ENCODE results near the gene LPCAT2. TPM values are rescaled to one million over a fixed set of nuclear protein-coding genes. Genes with fewer than 3 reads are reported as not detected.

Gene LPCAT2
- total and polyA plus RNA-seq, 2 experiments from 2014 or later: 6.4 to 9.5 TPM

GRCh38 chr16:55498101-55498500 is 10.8 kb upstream of the LPCAT2 start:
- TF ChIP-seq EZH2 (IDR thresholded peaks at IDR 0.05; ENCODE audit: borderline replicate concordance) (no peak), CTCF (IDR thresholded peaks at IDR 0.05; ENCODE audit: poor library complexity) (no peak), EZH2phosphoT487 (IDR thresholded peaks at IDR 0.05; ENCODE audit: low read depth, severe bottlenecking, unreplicated experiment) (no peak)
- Histone ChIP-seq H3K36me3 (replicated peaks; ENCODE audit: insufficient read depth, low read depth) (no peaks in the 10 kb centered on the region), H3K27me3 (no peaks in the 10 kb centered on the region), H3K79me2 (no peaks in the 10 kb centered on the region), H3K9me3 (ENCODE audit: low read depth) (no peaks in the 10 kb centered on the region), H3K4me3 (no peak overlapping the region), H3K4me1 (ENCODE audit: insufficient read depth) (peaks cover 37% of the 10 kb centered on the region), H3K4me2 (no peak overlapping the region), H3K9me2 (replicated peaks; ENCODE audit: insufficient read depth) (no peaks in the 10 kb centered on the region), H4K20me1 (ENCODE audit: insufficient read depth, poor library complexity, severe bottlenecking) (no peaks in the 10 kb centered on the region), H3K27ac (no peak overlapping the region), H2AFZ (no peak overlapping the region)
- DNase-seq (ENCODE audit: low spot score): no peak
- 85% methylated on average over 6 of the region's 6 CpGs for WGBS (ENCODE audit: low lambda C conversion rate, missing lambda C conversion rate)

GRCh38 chr16:55499281-55499680 is 9.6 kb upstream of the LPCAT2 start:
- H3K9me2 ChIP-seq (replicated peaks; ENCODE audit: insufficient read depth): no peaks in the 10 kb centered on the region
- no peak for DNase-seq (ENCODE audit: low spot score)
- WGBS (ENCODE audit: low lambda C conversion rate, missing lambda C conversion rate): 60% methylated on average over 3 of the region's 3 CpGs
- no peak overlapping the region for H2AFZ ChIP-seq
- H3K4me3 ChIP-seq: no peak overlapping the region
- H3K4me1 ChIP-seq (ENCODE audit: insufficient read depth): peaks cover 44% of the 10 kb centered on the region
- no peaks in the 10 kb centered on the region for H3K9me3 ChIP-seq (ENCODE audit: low read depth)
- TF ChIP-seq EZH2phosphoT487 (IDR thresholded peaks at IDR 0.05; ENCODE audit: low read depth, severe bottlenecking, unreplicated experiment) (no peak), CTCF (IDR thresholded peaks at IDR 0.05; ENCODE audit: poor library complexity) (no peak), EZH2 (IDR thresholded peaks at IDR 0.05; ENCODE audit: borderline replicate concordance) (no peak)
- H3K36me3 ChIP-seq (replicated peaks; ENCODE audit: insufficient read depth, low read depth): no peaks in the 10 kb centered on the region
- H4K20me1 ChIP-seq (ENCODE audit: insufficient read depth, poor library complexity, severe bottlenecking): no peaks in the 10 kb centered on the region
- H3K79me2 ChIP-seq: no peaks in the 10 kb centered on the region
- H3K4me2 ChIP-seq: peak overlapping the region; percentile 36
- H3K27ac ChIP-seq: peak overlapping the region; percentile 70
- no peaks in the 10 kb centered on the region for H3K27me3 ChIP-seq

DNA sequence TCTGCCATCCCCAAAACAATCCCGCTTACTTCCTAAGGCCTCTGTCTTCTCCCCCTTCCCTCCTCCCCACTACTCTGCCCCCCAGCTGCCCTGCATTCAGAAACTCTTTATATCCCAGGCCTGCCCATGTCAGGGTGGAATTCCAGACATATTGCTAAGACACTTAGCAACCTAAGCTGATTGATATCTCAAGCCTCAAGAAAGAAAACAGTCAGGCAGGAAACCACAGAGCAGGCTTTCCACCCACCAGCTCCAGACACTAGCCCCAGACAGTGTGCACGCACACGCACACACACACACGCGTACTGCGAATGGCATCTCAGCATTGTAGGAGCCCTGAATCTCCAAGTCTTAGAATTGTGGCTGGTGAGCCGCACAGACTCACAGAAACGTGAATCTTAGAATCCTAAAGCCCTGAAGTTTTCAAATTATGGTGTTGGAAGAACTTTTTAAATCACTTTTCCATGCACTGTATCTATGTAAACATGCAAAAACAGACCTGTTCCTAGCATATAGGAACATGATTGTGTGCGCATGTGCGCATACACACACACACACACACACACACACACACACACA is 8.8 kb upstream of the LPCAT2 start:
- Histone ChIP-seq H3K4me1 (ENCODE audit: insufficient read depth) (peaks cover 44% of the 10 kb centered on the region), H3K4me3 (no peak overlapping the region), H2AFZ (no peak overlapping the region), H3K4me2 (peak overlapping the region; percentile 36), H4K20me1 (ENCODE audit: insufficient read depth, poor library complexity, severe bottlenecking) (no peaks in the 10 kb centered on the region), H3K9me2 (replicated peaks; ENCODE audit: insufficient read depth) (no peaks in the 10 kb centered on the region), H3K9me3 (ENCODE audit: low read depth) (no peaks in the 10 kb centered on the region), H3K27ac (peak overlapping the region; percentile 70), H3K36me3 (replicated peaks; ENCODE audit: insufficient read depth, low read depth) (no peaks in the 10 kb centered on the region), H3K27me3 (no peaks in the 10 kb centered on the region), H3K79me2 (no peaks in the 10 kb centered on the region)
- WGBS (ENCODE audit: low lambda C conversion rate, missing lambda C conversion rate): 57% methylated on average over 10 of the region's 10 CpGs
- no peak for TF ChIP-seq EZH2phosphoT487 (IDR thresholded peaks at IDR 0.05; ENCODE audit: low read depth, severe bottlenecking, unreplicated experiment)
- TF ChIP-seq CTCF (IDR thresholded peaks at IDR 0.05; ENCODE audit: poor library complexity): no peak
- TF ChIP-seq EZH2 (IDR thresholded peaks at IDR 0.05; ENCODE audit: borderline replicate concordance): no peak
- DNase-seq (ENCODE audit: low spot score): peak; percentile 68
